Endothelial cell of hepatic sinusoid (primary cell): ENCODE measurements around the gene MCTP1.
"Not testable (repeated sequence)": the region's sequence is repeated elsewhere in the genome, so short reads cannot be mapped to it uniquely, and the experiment has no call there.

Experiments
- in situ Hi-C: cut with HindIII; loops from 2 replicates; pipeline ENCODE4 v1.10.0; 2017; ENCODE audit warnings: low sequenced_read_pairs

MCTP1 gene

GRCh38 chr5:94841598-94842322 lies 443.1 kb downstream of the MCTP1 start:
- in situ Hi-C loops = no loop called here

- in situ Hi-C loops = no loop called here
These were observed 451.0 kb downstream of the MCTP1 start for GRCh38 chr5:94833851-94834250.

GRCh38 chr5:94832685-94833084 lies 452.2 kb downstream of the MCTP1 start:
- in situ Hi-C loops = no loop called here

DNA sequence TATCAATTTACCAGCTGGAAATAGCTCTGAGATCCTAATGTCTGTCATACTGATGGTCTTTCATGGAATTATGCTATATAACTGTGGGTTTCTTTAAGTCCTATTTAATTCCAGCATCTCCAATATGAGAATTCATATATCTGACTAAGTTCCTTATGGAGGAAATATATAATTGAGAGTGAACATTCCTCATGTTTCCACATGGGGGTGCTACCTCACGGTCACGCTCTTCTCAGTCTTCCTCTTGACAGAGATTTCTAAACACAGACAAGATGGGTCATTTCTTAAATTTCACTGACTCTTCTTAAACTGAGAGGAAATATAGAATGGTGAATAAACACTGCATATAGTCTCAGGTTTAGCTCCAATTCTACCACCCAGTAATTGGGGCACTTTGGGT lies 454.4 kb downstream of the MCTP1 start:
- in situ Hi-C loops = no loop called here

DNA sequence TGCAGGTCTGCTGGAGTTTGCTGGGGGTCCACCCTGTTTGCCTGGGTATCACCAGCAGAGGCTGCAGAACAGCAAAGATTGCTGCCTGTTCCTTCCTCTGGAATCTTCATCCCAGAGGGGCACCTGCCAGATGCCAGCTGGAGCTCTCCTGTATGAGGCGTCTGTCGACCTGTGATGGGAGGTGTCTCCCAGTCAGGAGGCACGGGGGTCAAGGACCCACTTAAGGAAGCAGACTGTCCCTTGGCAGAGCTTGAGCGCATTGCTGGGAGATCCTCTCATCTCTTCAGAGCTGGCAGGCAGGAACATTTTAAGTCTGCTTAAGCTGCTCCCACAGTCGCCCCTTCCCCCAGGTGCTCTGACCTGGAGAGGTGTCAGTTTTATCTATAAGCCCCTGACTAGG lies 456.7 kb downstream of the MCTP1 start:
- in situ Hi-C loops = not testable (repeated sequence)

GRCh38 chr5:94820488-94820887 lies 464.4 kb downstream of the MCTP1 start:
- in situ Hi-C loops = no loop called here

GRCh38 chr5:94818904-94819303 lies 466.0 kb downstream of the MCTP1 start:
- in situ Hi-C loops = no loop called here

DNA sequence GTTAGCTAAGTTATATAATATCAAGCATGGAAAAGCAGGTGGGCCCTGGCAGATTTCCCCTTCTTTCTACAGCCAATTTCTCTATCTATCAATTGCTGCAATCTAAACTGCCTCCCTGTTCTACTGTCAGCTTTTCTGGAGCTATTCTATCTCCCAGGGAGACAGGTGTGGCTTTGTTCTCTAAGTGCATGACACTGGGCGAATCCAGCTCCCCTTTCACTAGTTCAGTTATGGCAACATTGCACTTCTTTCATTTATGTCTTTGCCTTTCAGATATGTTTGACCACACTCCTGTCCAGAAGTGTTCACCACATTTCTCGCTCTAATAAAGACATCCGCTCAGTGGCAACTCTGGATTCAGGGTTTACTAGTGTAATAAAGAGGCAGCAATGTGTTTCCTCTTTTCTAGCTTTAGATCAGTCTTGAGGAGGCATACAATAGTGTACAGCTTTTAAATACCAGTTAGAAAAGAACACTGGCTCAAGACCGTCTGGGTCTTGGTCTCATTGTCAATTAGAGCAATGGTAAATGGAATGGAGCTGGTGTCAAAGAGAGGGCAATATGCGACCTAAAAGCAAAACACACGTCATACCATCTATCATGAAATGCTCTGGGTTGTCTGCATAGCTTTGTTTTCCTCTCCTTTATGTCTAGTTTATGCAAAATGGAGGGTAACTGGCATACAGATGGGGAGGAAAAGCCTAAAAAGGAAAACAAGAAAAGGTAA lies 469.4 kb downstream of the MCTP1 start:
- in situ Hi-C loops = no loop called here

GRCh38 chr5:94812232-94812631 lies 472.7 kb downstream of the MCTP1 start:
- in situ Hi-C loops = no loop called here

DNA sequence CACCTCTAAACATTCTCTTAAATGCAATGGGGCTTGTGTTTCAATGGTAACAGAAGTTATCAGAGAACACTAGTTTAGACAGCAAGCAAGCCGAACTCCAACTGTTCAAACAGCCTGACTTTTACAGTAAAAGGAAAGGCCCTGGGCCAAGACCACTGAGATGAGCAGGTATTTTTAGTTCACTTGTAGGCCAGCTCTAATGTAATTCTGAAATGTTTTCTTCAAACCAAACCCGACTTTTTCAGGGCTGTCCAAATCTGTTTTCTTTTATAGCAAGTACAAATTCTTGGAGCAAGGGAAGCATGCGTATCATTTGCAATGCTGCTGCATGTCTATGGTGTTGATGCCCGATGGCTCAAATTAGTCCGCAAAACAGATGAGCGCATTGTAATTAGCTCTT lies 473.6 kb downstream of the MCTP1 start:
- in situ Hi-C loops = no loop called here

DNA sequence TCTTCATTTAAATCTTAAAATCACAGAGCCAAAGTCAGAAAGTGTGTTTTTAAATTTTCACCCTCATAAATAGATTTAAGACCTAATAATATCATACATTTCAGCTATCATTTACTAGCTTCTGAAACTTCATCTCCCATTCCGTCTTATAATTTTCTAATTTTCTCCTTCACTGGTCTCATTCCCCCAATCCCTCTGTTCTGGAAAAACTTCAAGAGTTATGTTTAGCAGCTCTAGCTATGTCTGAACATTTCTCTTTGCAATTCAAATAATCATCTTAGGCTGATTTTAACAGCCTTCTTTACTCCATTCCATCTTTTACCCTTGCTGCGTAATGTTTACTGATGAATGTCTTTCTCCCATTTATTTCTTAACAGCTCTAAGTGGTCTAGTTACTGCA lies 474.0 kb downstream of the MCTP1 start:
- in situ Hi-C loops = no loop called here

DNA sequence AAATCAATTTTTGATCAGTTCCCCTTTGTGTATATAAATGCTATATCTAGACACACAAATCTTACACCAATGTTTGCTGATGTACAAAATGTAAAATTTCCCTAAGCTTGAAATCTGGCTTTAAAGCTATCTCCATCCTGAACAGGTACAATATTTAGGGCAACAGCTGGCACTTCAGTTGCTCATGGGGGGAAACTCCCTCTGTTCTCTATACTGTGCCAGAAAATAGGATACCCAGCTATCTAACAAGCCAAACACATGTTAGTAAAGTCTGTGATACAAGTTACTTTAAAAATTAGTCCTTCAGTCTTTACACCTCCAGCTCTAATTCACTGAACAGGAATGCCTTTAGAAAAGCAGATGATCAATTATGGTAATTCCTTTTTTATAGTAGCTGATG lies 474.6 kb downstream of the MCTP1 start:
- in situ Hi-C loops = no loop called here

DNA sequence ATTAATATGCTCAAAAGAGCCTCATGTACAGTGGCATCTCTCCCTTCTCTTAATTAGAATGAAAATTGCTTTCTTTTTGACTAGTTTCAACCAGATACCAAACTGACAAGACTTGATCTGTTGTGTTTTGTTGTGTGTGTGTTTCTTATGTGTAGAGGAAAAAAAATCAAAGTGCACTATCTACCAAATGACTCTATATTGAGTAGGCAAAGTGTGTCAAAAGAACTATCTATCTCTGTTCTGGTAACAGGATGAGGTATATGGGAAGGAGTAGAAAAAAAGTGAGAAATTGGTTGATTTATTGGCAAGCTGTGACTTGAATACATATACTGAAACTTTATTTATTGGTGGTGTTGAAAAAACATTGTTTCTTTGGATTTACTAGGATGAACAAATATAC lies 476.4 kb downstream of the MCTP1 start:
- in situ Hi-C loops = no loop called here

DNA sequence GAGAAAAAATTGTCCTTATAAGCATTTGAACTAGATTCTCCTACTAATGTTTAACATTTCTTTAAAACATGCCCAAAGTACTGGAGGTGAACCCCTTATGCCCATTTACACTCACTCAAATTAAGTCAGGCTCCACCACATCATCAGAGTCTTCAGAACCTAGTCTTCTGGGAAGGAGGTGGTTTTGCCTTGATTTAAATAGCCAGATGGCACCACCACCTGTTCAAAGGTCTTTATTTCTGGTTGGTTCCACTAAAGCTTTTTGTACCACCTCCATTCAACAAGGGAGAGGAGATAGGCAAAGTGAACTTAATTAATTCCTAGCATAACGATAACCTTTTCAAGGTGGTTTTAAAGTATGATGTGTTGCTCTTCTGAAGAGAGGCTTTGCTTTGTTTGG lies 476.9 kb downstream of the MCTP1 start:
- in situ Hi-C loops = no loop called here

DNA sequence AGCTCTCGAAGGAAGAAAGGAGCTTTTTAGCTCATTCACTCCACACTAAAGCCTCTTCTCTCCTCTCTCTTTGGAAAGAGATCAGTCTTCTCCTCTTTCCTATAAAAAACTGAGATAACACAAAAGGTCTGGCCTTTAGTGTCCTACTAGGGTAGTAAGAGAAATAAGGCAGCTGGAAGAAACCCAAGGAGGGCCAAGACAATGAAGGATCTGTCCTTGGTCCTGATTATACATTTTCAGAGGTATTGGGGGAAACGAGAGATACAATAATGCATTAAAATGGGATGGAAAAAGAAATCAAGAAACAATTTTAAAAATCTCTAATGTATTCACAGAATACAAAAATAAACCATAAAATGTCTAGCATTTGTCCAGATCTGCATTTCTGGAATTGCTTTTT lies 482.4 kb downstream of the MCTP1 start:
- in situ Hi-C loops = no loop called here

DNA sequence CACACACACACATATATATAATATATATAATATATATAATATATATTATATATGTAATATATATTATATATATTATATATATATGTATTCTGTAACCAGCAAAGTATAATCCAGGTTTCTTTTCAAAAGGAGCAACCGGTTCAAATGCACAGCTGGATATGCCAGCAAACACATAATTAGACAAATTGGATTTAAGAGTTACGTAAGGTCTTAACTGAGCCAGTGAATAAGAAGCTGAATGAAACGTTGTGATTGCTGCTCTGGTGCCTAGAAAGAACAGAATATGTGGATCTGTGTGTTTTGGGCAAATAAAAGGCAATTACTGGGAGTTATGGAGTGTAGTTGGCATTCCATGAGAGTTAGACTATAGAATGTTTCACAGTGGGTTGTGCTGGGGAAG lies 488.3 kb downstream of the MCTP1 start:
- in situ Hi-C loops = no loop called here

DNA sequence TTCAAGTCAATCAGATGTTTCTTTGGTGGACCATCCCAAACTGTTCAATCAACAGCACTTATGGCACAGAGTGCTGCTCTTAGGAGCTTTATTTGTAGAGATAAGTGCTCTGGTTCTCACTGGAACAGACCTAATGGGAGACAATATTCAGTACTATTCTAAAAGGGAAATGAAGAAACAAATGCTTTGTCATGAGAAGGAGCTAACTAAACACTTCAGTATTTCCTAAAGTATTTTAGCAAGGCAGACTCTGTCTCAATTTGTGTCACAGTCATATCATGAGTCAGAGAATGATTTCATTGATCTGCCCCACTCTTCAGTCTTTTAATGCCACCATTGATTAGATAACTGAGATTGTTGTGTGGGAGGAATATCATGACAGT lies 491.1 kb downstream of the MCTP1 start:
- in situ Hi-C loops = no loop called here

GRCh38 chr5:94793113-94793815 lies 491.6 kb downstream of the MCTP1 start:
- in situ Hi-C loops = no loop called here

DNA sequence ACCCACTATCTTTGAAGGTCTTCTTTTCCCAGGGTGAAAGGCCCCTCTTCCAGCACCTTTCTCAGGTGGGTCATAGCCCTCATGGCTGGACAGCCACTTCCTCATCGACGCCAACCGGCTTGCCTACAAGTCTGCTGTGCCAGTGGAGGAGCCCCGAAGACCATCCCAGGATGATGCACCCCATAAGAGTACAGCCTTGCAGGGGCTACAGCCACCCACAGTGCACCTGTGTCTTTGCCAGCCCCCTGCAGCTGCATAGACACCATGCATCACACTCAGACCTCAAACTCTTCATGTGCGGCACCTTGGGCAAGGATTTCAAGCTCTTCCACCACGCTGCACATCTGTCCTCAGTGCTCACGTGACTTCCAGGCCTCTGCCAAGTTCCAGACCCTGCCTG lies 493.1 kb downstream of the MCTP1 start:
- in situ Hi-C loops = no loop called here

GRCh38 chr5:94788527-94788926 lies 496.4 kb downstream of the MCTP1 start:
- in situ Hi-C loops = no loop called here

GRCh38 chr5:94784536-94785505 lies 500.1 kb downstream of the MCTP1 start:
- in situ Hi-C loops = no loop called here
